NT2/D1 (cell line): ENCODE data around the gene TUT4.

Experiments
- DNase-seq: peaks from one replicate; pipeline ENCODE4 v3.0.0-alpha.2; 2011; ENCODE audit warnings: low read depth, low spot score
- H3K27me3 ChIP-seq: 2 replicates; pipeline ENCODE4 v1.6.0; 2011; ENCODE audit warnings: mild to moderate bottlenecking; ENCODE audit not compliant: insufficient read length, insufficient read depth
- H3K36me3 ChIP-seq: 2 replicates; pipeline ENCODE4 v1.6.1; 2011; ENCODE audit warnings: mild to moderate bottlenecking, low read length, mixed read lengths; ENCODE audit not compliant: insufficient read depth, insufficient read length
- H3K4me1 ChIP-seq: 2 replicates; pipeline ENCODE4 v1.5.1; 2011; ENCODE audit not compliant: insufficient read depth, insufficient read length
- H3K4me3 ChIP-seq: 2 replicates; pipeline ENCODE4 v1.5.1; 2011; ENCODE audit warnings: low read depth; ENCODE audit not compliant: insufficient read length
- H3K9ac ChIP-seq: 2 replicates; pipeline ENCODE4 v1.6.0; 2011; ENCODE audit warnings: low read depth; ENCODE audit not compliant: insufficient read length
- H3K9me3 ChIP-seq: 2 replicates; pipeline ENCODE4 v1.5.1; 2011; ENCODE audit warnings: mild to moderate bottlenecking, low read length; ENCODE audit not compliant: insufficient read depth
- SUZ12 ChIP-seq: IDR thresholded peaks from 2 replicates; pipeline ENCODE4 v1.6.1; 2011; ENCODE audit not compliant: insufficient read length, insufficient read depth; ENCODE audit errors: extremely low read depth
- YY1 ChIP-seq: IDR thresholded peaks from 2 replicates; pipeline ENCODE4 v1.6.1; 2011; ENCODE audit not compliant: insufficient read length, insufficient read depth
- ZNF274 ChIP-seq: IDR thresholded peaks from 2 replicates; pipeline ENCODE4 v1.6.1; 2011; ENCODE audit warnings: mild to moderate bottlenecking, low read depth, low read length

The TUT4 gene

DNA sequence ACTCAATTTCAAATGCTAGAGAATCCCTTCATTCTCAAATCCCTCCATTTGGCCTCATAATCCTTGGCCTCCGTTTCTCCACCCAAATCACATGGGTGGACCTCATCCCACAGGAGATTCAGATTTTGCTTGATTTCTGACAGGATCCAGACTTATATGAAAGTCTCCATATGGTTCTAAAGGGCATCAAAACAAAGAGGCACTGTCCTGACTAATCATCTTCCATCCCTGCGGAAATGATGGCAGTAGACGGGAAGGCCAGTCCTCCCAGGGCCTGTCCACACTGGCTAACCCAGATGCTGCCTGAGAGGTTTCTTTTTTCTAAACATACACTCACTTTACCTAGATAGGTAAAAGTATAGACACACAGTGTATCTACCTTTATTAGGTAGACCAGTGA lies 167.5 kb downstream of the TUT4 start:
- Histone ChIP-seq H3K36me3 (peaks cover 94% of the 10 kb centered on the region), H3K4me1 (peaks cover 7% of the 10 kb centered on the region), H3K27me3 (no peaks in the 10 kb centered on the region), H3K9ac (no peak overlapping the region), H3K4me3 (no peak overlapping the region), H3K9me3 (no peaks in the 10 kb centered on the region)
- no peak for TF ChIP-seq YY1
- no peak for TF ChIP-seq SUZ12
- no peak for TF ChIP-seq ZNF274
- no peak for DNase-seq
